A549 (cell line): ENCODE data around the gene WIZ.

Source experiments
- JUN ChIP-seq, 2 experiments: fragments of >200 bp; sonication (Bioruptor Twin); formaldehyde crosslinking; IDR thresholded peaks; 2 replicates in 1 of 2; 3 replicates in 1 of 2; pipeline ENCODE4 v1.6.1; 2016 to 2017
- MAZ ChIP-seq: fragments of 150-350 bp; IDR thresholded peaks from 2 replicates; pipeline ENCODE4 v1.6.1; 2014; ENCODE audit warnings: antibody characterized with exemption, low read depth, low read length, borderline replicate concordance
- POLR2A ChIP-seq: IDR thresholded peaks from 2 replicates; pipeline ENCODE4 v1.6.1; 2012; ENCODE audit warnings: mild to moderate bottlenecking, low read length
- RNF2 ChIP-seq: fragments of 200-600 bp; sonication (generic); IDR thresholded peaks from 2 replicates; pipeline ENCODE4 v1.6.1; 2016; ENCODE audit warnings: low read depth, mild to moderate bottlenecking, antibody characterized with exemption, moderate library complexity, borderline replicate concordance
- TF ChIP-seq, protein P1 (sequence below): fragments of 450-650 bp; IDR thresholded peaks from 2 replicates; pipeline ENCODE4 v1.6.1; 2014; ENCODE audit warnings: antibody characterized with exemption
- TF ChIP-seq, protein P2 (sequence below): fragments of >200 bp; sonication (Bioruptor Twin); formaldehyde crosslinking; IDR thresholded peaks from 3 replicates; pipeline ENCODE4 v1.5.1; 2016

DNA sequence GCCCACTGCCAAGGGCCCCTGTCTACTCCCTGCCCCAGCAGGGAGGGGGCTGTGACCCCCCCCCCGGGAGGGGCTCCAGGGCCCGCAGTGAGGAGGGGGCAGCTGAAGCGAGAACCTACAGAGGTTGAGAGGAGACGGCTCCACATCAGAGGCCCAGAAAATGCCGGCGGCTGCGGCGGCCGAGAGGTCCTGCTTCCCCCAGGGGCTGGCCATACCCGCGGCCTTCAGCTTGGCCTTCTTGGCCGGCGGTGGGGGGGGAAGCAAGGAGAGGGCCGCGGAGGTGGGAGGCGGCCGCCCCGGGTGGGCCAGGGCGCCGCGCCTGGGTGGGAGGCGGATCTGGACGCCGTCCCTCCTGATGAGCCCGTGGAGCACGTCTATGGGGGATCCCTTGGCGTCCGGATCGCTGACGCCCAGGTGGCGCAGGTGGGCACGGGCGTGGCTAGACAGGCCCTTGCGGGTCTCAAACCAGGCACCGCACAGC is 21.7 kb downstream of the WIZ start:
- TF ChIP-seq, protein P1, sequence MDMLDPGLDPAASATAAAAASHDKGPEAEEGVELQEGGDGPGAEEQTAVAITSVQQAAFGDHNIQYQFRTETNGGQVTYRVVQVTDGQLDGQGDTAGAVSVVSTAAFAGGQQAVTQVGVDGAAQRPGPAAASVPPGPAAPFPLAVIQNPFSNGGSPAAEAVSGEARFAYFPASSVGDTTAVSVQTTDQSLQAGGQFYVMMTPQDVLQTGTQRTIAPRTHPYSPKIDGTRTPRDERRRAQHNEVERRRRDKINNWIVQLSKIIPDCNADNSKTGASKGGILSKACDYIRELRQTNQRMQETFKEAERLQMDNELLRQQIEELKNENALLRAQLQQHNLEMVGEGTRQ = no peak
- TF ChIP-seq, protein P2, sequence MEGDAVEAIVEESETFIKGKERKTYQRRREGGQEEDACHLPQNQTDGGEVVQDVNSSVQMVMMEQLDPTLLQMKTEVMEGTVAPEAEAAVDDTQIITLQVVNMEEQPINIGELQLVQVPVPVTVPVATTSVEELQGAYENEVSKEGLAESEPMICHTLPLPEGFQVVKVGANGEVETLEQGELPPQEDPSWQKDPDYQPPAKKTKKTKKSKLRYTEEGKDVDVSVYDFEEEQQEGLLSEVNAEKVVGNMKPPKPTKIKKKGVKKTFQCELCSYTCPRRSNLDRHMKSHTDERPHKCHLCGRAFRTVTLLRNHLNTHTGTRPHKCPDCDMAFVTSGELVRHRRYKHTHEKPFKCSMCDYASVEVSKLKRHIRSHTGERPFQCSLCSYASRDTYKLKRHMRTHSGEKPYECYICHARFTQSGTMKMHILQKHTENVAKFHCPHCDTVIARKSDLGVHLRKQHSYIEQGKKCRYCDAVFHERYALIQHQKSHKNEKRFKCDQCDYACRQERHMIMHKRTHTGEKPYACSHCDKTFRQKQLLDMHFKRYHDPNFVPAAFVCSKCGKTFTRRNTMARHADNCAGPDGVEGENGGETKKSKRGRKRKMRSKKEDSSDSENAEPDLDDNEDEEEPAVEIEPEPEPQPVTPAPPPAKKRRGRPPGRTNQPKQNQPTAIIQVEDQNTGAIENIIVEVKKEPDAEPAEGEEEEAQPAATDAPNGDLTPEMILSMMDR = no peak
- TF ChIP-seq JUN (IDR thresholded peaks at IDR 0.05) (no peak), MAZ (no peak), RNF2 (no peak), POLR2A (no peak)
